Testis (tissue), 2 donors: Measurements from ENCODE around the gene SWSAP1.

Source experiments
- POLR2A ChIP-seq: fragments of 450-650 bp; IDR thresholded peaks from one replicate; pipeline ENCODE4 v1.6.1; 2017; ENCODE audit warnings: antibody characterized with exemption, mild to moderate bottlenecking, moderate library complexity
- TF ChIP-seq, protein P1 (sequence below), 3 experiments: fragments of 450-650 bp in 2 of 3; fragments of 200-600 bp in 1 of 3; sonication (generic) in 1 of 3; IDR thresholded peaks; one replicate each; pipeline ENCODE4 v1.5.1; 2016 to 2019; ENCODE audit warnings: antibody characterized with exemption in 3 of 3, mild to moderate bottlenecking in 2 of 3, moderate library complexity in 1 of 3

DNA sequence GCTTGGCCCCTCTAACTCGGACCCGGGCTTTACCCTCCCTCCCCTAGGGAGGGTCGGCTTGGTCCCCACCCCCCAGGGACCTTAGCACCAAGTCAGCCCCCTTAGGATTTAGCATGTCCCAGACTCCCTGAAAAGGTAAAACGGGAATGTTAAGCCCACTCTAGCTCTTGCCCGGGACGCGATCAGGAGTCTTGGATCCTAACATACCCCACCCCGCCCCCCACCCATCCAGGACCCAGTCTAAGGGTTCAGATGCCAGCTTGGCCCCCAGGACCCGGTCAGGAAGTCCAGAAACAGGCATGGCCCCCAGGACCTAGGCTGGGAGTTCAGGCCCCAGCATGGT is 9.2 kb downstream of the SWSAP1 start:
- TF ChIP-seq, protein P1, sequence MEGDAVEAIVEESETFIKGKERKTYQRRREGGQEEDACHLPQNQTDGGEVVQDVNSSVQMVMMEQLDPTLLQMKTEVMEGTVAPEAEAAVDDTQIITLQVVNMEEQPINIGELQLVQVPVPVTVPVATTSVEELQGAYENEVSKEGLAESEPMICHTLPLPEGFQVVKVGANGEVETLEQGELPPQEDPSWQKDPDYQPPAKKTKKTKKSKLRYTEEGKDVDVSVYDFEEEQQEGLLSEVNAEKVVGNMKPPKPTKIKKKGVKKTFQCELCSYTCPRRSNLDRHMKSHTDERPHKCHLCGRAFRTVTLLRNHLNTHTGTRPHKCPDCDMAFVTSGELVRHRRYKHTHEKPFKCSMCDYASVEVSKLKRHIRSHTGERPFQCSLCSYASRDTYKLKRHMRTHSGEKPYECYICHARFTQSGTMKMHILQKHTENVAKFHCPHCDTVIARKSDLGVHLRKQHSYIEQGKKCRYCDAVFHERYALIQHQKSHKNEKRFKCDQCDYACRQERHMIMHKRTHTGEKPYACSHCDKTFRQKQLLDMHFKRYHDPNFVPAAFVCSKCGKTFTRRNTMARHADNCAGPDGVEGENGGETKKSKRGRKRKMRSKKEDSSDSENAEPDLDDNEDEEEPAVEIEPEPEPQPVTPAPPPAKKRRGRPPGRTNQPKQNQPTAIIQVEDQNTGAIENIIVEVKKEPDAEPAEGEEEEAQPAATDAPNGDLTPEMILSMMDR (IDR thresholded peaks at IDR 0.05): no peak
- no peak for TF ChIP-seq POLR2A
